22Rv1 (cell line): ENCODE measurements around the gene SAMMSON.

ENCODE experiments used
- ZFX ChIP-seq: fragments of 450-650 bp; IDR thresholded peaks from 2 replicates; pipeline ENCODE4 v1.6.1; 2017; ENCODE audit warnings: antibody characterized with exemption, borderline replicate concordance
- TF ChIP-seq, protein P1 (sequence below): fragments of 450-650 bp; IDR thresholded peaks from 2 replicates; pipeline ENCODE4 v1.5.1; 2017; ENCODE audit warnings: mild to moderate bottlenecking

DNA sequence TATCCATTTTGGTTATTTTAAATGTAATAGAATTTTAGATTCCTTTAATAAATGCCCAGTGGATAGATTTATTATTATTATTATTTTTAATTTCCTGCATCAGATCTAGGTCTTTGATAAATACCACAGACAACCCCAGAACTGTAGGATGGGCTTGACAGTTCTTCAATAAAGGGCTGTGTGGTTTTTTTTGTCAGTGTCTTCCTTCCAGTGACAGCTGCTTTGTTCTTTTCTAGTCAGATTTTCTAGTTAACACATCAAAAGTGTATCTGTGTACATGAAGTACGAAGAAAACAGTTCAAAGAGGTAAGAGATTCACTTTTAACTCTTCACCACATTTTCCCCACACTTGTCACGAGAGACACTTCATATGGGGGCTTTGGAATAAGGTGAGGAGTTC is 120.3 kb downstream of the SAMMSON start:
- TF ChIP-seq, protein P1, sequence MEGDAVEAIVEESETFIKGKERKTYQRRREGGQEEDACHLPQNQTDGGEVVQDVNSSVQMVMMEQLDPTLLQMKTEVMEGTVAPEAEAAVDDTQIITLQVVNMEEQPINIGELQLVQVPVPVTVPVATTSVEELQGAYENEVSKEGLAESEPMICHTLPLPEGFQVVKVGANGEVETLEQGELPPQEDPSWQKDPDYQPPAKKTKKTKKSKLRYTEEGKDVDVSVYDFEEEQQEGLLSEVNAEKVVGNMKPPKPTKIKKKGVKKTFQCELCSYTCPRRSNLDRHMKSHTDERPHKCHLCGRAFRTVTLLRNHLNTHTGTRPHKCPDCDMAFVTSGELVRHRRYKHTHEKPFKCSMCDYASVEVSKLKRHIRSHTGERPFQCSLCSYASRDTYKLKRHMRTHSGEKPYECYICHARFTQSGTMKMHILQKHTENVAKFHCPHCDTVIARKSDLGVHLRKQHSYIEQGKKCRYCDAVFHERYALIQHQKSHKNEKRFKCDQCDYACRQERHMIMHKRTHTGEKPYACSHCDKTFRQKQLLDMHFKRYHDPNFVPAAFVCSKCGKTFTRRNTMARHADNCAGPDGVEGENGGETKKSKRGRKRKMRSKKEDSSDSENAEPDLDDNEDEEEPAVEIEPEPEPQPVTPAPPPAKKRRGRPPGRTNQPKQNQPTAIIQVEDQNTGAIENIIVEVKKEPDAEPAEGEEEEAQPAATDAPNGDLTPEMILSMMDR, result no peak
- no peak for TF ChIP-seq ZFX
